BLaER1 treated with 17β-estradiol and CSF1 and Interleukin-3, amounts not matched to agents 10 nM and 100 nM (cell line): ENCODE results near the gene ZNF653.

Experiments
- H3K27ac ChIP-seq, 11 experiments: shearing (Covaris generic); formaldehyde crosslinking; 2 replicates each; pipeline ENCODE4 v1.8.1; 2022
- H3K27me3 ChIP-seq, 11 experiments: shearing (Covaris generic); formaldehyde crosslinking; 2 replicates each; pipeline ENCODE4 v1.8.1; 2022
- H3K36me3 ChIP-seq, 11 experiments: shearing (Covaris generic); formaldehyde crosslinking; 2 replicates each; pipeline ENCODE4 v1.8.1; 2022
- H3K4me1 ChIP-seq, 10 experiments: shearing (Covaris generic); formaldehyde crosslinking; 2 replicates each; pipeline ENCODE4 v1.8.1; 2022
- H3K4me2 ChIP-seq, 11 experiments: shearing (Covaris generic); formaldehyde crosslinking; 2 replicates each; pipeline ENCODE4 v1.8.1; 2022
- H3K4me3 ChIP-seq, 10 experiments: shearing (Covaris generic); formaldehyde crosslinking; 2 replicates each; pipeline ENCODE4 v1.8.1; 2022
- H3K9ac ChIP-seq, 11 experiments: shearing (Covaris generic); formaldehyde crosslinking; 2 replicates each; pipeline ENCODE4 v1.8.1; 2022
- H3K9me3 ChIP-seq, 11 experiments: shearing (Covaris generic); formaldehyde crosslinking; replicated peaks in 1 of 11; 2 replicates each; pipeline ENCODE4 v1.8.1; 2022
- H4K20me1 ChIP-seq, 11 experiments: shearing (Covaris generic); formaldehyde crosslinking; 2 replicates each; pipeline ENCODE4 v1.8.1; 2022
- Cebpa-rat ChIP-seq, 11 experiments: shearing (Covaris generic); IDR thresholded peaks; 2 replicates each; pipeline ENCODE4 v1.8.1; 2022

The ZNF653 gene

DNA sequence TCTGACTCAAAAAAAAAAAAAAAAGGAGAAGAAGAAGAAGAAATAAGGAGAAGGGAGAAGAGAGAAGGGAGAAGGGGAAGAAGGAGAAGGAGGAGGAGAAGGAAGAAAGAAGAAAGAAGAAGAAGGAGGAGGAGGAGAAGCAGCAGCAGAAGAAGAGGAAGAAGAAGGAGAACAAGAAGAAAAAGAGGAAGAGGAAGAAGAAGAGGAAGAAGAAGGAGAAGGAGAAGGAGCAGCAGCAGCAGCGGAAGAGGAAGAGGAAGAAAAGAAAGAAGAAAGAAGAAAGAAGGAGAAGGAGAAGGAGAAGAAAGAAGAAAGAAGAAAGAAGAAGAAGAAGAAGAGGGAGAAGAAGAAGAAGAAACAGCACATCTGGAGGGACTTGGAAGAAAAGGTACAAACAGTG lies 28.9 kb upstream of the ZNF653 start:
- no peak overlapping the region for H3K27ac ChIP-seq
- H3K36me3 ChIP-seq, result no peaks in the 10 kb centered on the region
- no peak overlapping the region for H3K9ac ChIP-seq
- no peaks in the 10 kb centered on the region for H4K20me1 ChIP-seq
- H3K9me3 ChIP-seq, result no peaks in the 10 kb centered on the region
- peaks cover 0 to 33% (median 21%) of the 10 kb centered on the region in 10 experiments; a peak in 18 of 20 replicates for H3K4me1 ChIP-seq
- no peak for TF ChIP-seq Cebpa-rat (IDR thresholded peaks at IDR 0.05)
- peak overlapping the region in 4 of 11 experiments; percentile 16 to 63 (median 44); a peak in 6 of 22 replicates for H3K4me2 ChIP-seq
- H3K27me3 ChIP-seq, result peaks cover 0 to 15% (median 13%) of the 10 kb centered on the region in 11 experiments; a peak in 13 of 22 replicates
- no peak overlapping the region for H3K4me3 ChIP-seq

DNA sequence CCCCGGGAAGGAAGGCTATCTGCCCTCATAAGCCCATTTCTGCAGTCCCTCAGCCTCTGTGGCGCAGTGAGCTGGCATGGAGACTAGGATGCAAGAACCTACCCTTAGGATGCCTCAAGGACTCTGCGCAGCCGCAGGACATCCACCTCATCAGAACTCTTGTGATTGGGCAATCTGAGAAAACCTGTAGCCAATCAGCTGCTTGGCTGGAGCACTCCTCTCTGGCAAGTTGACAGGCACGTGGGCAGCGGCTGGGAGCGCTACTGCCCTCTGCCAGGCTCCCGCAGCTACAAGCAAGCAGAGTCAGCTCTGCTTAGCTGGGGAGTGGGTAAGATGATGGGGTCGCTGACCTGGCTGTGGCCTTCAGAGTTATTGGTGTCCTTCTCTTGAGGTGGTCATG lies 24.8 kb upstream of the ZNF653 start:
- no peaks in the 10 kb centered on the region for H3K9me3 ChIP-seq
- H4K20me1 ChIP-seq, result peaks cover 0 to 27% (median 6%) of the 10 kb centered on the region in 11 experiments; a peak in 8 of 22 replicates
- no peak overlapping the region for H3K9ac ChIP-seq
- no peak overlapping the region for H3K4me3 ChIP-seq
- H3K27me3 ChIP-seq, result no peaks in the 10 kb centered on the region
- H3K4me2 ChIP-seq, result no peak overlapping the region
- H3K4me1 ChIP-seq, result peaks cover 10 to 33% (median 25%) of the 10 kb centered on the region in 10 experiments
- peaks cover 0 to 17% (median 1%) of the 10 kb centered on the region in 11 experiments; a peak in 7 of 22 replicates for H3K36me3 ChIP-seq
- TF ChIP-seq Cebpa-rat (IDR thresholded peaks at IDR 0.05), result 0 out of 22 replicates have a peak, but pooled peaks of 1 of the 11 experiments have one; percentile 22
- no peak overlapping the region for H3K27ac ChIP-seq

DNA sequence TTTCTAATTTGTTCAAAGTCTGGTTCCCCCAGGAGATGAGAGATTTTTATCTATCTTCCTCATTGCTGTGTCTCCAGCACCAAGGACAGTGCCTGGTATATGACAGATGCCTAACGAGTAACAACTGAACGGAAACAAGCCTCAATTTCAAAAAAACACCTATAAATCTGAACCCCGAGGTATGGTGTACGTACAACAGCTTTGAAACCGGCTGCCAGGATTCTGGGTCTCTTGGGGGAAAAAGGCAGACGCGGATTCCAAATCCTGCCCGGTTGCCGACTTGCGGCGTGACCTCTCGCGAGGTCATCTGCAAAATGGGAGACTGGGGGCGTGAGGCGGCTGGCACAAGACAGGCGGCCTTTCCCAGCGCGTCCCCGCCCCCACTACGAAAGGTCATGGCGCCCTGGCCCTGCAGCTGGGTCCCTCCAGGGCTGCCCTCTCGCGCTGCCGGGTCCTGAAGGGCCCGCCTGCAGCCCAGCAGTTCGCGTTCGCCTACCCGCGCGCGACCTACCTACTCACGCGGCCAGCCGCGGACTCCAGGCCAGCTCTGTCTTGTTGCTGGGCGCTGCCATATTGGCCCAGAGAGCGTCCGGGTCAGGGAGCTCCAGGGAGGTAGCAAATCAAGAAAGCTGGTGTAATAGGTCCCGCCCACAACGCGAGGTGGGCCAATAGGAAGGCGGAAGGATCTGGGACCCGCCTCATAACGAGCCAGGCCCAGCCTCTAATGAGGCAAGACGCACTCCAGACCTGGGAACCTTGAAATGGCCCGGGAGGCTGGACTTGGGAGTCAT lies 23.1 kb upstream of the ZNF653 start, which contains the start of gene ECSIT:
Gene ECSIT, minus strand, starts transcription at position 584 of the 791 bp plus-strand sequence. CDS start 9,964 bp downstream, outside the sequence.
- Histone ChIP-seq H3K9me3 (no peaks in the 10 kb centered on the region), H3K9ac (peak within 1 kb of the TSS; percentile 74 to 92 (median 88)), H4K20me1 (peaks cover 0 to 40% (median 7%) of the 10 kb centered on the region in 11 experiments; a peak in 10 of 22 replicates), H3K4me1 (peaks cover 10 to 17% (median 13%) of the 10 kb centered on the region in 10 experiments), H3K27me3 (no peaks in the 10 kb centered on the region), H3K36me3 (peaks cover 3 to 34% (median 15%) of the 10 kb centered on the region in 11 experiments; a peak in 14 of 22 replicates), H3K4me2 (peak within 1 kb of the TSS; percentile 84 to 97 (median 94)), H3K4me3 (peak within 1 kb of the TSS; percentile 64 to 87 (median 77)), H3K27ac (peak within 1 kb of the TSS; percentile 34 to 94 (median 87); a peak in 21 of 22 replicates)
- no peak for TF ChIP-seq Cebpa-rat (IDR thresholded peaks at IDR 0.05)

DNA sequence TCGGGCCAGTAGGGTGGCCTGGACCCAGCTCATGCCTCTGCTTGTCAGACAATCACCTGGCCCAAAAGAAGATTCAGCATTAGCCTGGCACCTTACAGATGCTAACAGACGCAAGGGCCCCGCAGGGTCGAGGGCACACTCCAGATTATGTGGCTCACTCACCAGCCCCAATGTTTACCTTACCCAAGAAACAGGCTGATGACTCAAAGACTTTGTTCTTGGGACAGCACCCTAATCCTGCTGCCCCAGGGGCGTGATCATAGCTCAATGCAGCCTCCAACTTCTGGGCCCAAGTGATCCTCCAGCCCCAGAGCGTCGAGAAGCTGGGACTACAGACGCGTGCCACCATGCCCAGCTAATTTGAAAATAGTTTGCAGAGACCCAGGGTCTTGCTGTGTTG lies 13.5 kb upstream of the ZNF653 start:
- Histone ChIP-seq H3K36me3 (peaks cover 14 to 98% (median 55%) of the 10 kb centered on the region in 11 experiments), H3K4me1 (no peaks in the 10 kb centered on the region), H4K20me1 (peaks cover 0 to 55% (median 19%) of the 10 kb centered on the region in 11 experiments; a peak in 12 of 22 replicates), H3K9me3 (no peaks in the 10 kb centered on the region), H3K27ac (no peak overlapping the region), H3K27me3 (no peaks in the 10 kb centered on the region), H3K4me3 (no peak overlapping the region), H3K4me2 (no peak overlapping the region), H3K9ac (no peak overlapping the region)
- TF ChIP-seq Cebpa-rat (IDR thresholded peaks at IDR 0.05), result no peak

DNA sequence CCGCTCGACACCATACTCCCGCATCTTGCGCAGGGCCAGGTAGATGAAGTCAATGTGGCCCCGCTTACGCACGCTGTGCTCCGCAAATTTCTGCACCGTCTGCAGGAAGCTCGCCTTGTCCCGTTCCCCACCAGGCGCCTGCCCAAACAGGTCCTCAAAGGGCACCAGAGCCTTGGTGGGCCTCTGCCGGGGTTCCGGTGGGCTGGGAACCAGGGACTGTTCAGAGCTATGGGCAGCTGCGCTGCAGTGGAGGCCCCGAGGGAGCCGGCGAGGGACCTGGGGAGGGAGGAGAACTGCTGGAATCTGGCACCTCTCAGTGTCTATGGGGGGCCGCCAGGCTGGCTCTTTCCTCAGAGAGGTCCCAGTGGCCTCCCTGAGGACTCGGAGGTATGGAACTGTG lies 8.3 kb upstream of the ZNF653 start:
- H4K20me1 ChIP-seq, result peaks cover 0 to 19% (median 5%) of the 10 kb centered on the region in 11 experiments; a peak in 11 of 22 replicates
- TF ChIP-seq Cebpa-rat (IDR thresholded peaks at IDR 0.05), result no peak
- no peaks in the 10 kb centered on the region for H3K4me1 ChIP-seq
- H3K36me3 ChIP-seq, result peaks cover 25 to 89% (median 62%) of the 10 kb centered on the region in 11 experiments
- H3K9ac ChIP-seq, result no peak overlapping the region
- H3K9me3 ChIP-seq, result no peaks in the 10 kb centered on the region
- H3K4me3 ChIP-seq, result no peak overlapping the region
- no peak overlapping the region for H3K27ac ChIP-seq
- H3K27me3 ChIP-seq, result no peaks in the 10 kb centered on the region
- no peak overlapping the region for H3K4me2 ChIP-seq

DNA sequence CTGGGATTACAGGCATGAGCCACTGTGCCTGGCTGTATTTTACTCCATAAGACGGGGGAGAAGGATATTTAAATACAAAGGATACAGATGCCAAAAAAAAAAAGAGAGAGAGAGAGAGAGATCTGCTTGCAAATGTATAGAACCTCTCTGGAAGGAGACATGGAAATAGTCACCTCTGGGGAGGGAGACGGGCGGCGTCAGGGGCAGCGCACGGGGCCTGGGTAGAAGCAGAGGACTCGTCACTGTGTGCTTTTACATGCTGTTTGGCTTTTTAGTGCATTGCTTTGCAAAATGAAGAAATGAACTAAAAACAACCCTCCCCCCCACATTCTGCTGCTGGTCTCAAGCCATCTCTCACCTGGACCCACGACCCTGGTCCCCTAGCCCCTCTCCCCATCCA lies 4.8 kb upstream of the ZNF653 start:
- H3K4me2 ChIP-seq, result no peak overlapping the region
- H4K20me1 ChIP-seq, result peaks cover 0 to 13% (median 0%) of the 10 kb centered on the region in 11 experiments; a peak in 5 of 22 replicates
- no peaks in the 10 kb centered on the region for H3K27me3 ChIP-seq
- H3K9ac ChIP-seq, result no peak overlapping the region
- H3K4me1 ChIP-seq, result peaks cover 10 to 18% (median 13%) of the 10 kb centered on the region in 10 experiments
- TF ChIP-seq Cebpa-rat (IDR thresholded peaks at IDR 0.05), result no peak
- H3K27ac ChIP-seq, result no peak overlapping the region
- no peaks in the 10 kb centered on the region for H3K9me3 ChIP-seq
- peaks cover 12 to 66% (median 34%) of the 10 kb centered on the region in 11 experiments; a peak in 21 of 22 replicates for H3K36me3 ChIP-seq
- no peak overlapping the region for H3K4me3 ChIP-seq

DNA sequence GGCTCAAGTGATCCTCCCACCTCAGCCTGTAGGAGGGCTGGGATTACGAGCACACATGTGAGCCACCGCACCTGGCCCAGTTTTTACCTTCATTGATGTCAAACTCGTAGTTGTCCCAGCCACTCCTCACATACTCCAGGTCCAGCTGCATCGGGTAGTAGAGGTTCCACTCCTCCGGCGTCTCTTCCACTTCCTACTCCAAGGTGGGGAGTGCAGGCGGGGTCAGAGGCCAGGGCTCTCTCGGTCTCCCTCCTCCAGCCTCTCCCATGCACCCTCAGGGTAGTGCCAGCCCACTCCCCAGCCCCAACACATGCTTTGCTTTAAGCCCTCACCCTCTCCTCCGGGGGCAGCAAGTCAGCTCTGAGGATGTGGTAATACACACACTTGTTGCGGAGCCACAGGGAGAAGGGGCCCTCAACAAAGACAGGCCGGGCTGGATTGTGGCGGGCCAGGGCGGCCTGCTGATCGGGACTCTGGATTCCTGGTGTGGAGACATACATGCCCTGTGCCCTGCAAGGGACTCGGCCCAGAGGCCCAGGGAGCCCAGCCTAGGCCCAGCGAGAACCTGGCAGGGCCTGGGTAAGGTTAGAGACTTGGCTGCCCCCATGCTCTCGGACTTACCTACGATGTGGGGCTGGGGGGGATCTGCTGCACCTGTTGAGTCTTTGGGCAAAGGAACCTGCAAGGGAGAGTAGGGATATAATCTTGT lies 1.9 kb upstream of the ZNF653 start:
- H3K36me3 ChIP-seq, result peaks cover 3 to 41% (median 18%) of the 10 kb centered on the region in 11 experiments; a peak in 19 of 22 replicates
- peak overlapping the region in 1 of 11 experiments; percentile 98; a peak in 1 of 22 replicates for H3K4me2 ChIP-seq
- H4K20me1 ChIP-seq, result peaks cover 0 to 7% (median 0%) of the 10 kb centered on the region in 11 experiments; a peak in 3 of 22 replicates
- no peak overlapping the region for H3K27ac ChIP-seq
- H3K4me1 ChIP-seq, result peaks cover 18 to 27% (median 22%) of the 10 kb centered on the region in 10 experiments
- no peaks in the 10 kb centered on the region for H3K9me3 ChIP-seq
- TF ChIP-seq Cebpa-rat (IDR thresholded peaks at IDR 0.05), result no peak
- H3K27me3 ChIP-seq, result no peaks in the 10 kb centered on the region
- H3K4me3 ChIP-seq, result no peak overlapping the region
- H3K9ac ChIP-seq, result 0 out of 22 replicates have a peak overlapping the region, but pooled peaks of 1 of the 11 experiments have one; percentile 13

DNA sequence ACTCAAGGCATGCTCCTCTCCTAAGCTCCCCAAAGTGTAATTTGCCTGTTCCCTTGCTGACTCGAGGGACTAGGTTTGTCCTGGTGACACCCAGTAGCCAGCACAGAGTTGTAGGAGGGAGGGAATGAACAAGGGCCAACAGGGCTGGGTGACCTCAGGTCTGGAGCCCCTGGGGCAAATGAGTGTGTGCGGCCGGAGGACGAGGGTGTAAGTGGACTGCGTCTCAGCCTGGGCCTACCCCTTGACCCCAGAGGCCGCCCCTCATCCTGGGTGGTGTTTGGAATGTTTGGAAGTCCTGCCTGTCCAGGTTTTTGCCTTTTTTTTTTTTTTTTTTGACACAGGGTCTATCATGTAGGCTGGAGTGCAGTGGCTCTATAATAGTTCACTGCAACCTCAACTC lies 1.3 kb upstream of the ZNF653 start:
- H3K36me3 ChIP-seq, result peaks cover 0 to 36% (median 12%) of the 10 kb centered on the region in 11 experiments; a peak in 17 of 22 replicates
- 0 out of 22 replicates have a peak overlapping the region, but pooled peaks of 1 of the 11 experiments have one; percentile 94 for H3K9ac ChIP-seq
- no peak overlapping the region for H3K4me3 ChIP-seq
- no peaks in the 10 kb centered on the region for H3K27me3 ChIP-seq
- H3K4me2 ChIP-seq, result peak overlapping the region; percentile 77 to 99 (median 91); a peak in 17 of 22 replicates
- H3K9me3 ChIP-seq, result no peaks in the 10 kb centered on the region
- H3K27ac ChIP-seq, result no peak overlapping the region
- no peak for TF ChIP-seq Cebpa-rat (IDR thresholded peaks at IDR 0.05)
- peaks cover 0 to 7% (median 0%) of the 10 kb centered on the region in 11 experiments; a peak in 2 of 22 replicates for H4K20me1 ChIP-seq
- H3K4me1 ChIP-seq, result peaks cover 18 to 27% (median 22%) of the 10 kb centered on the region in 10 experiments
